Large intestine (tissue), 3 donors: ENCODE data around the gene STAM2. TPM values are rescaled to one million over a fixed set of nuclear protein-coding genes. Genes with fewer than 3 reads are reported as not detected.
"Not testable (repeated sequence)": the region's sequence is repeated elsewhere in the genome, so short reads cannot be mapped to it uniquely, and the experiment has no call there.

Experiments used
- DNase-seq, 2 donors: peaks; one replicate each; pipeline versions ENCODE4 v3.0.0 to v3.0.0-alpha.2; 2013
- H3K27ac ChIP-seq: one replicate; pipeline ENCODE4 v1.5.1; 2013; ENCODE audit warnings: low read length
- H3K27me3 ChIP-seq: 2 replicates; pipeline ENCODE4 v1.6.1; 2013; ENCODE audit warnings: low read length; ENCODE audit not compliant: control insufficient read depth, insufficient read depth
- H3K36me3 ChIP-seq: 2 replicates; pipeline ENCODE4 v1.6.1; 2013; ENCODE audit warnings: low read length; ENCODE audit not compliant: control insufficient read depth, insufficient read depth
- H3K4me1 ChIP-seq: one replicate; pipeline ENCODE4 v1.6.1; 2013; ENCODE audit warnings: low read length; ENCODE audit not compliant: control insufficient read depth, insufficient read depth
- H3K4me3 ChIP-seq: one replicate; pipeline ENCODE4 v1.5.1; 2013; ENCODE audit warnings: low read length
- H3K9me3 ChIP-seq: one replicate; pipeline ENCODE4 v1.6.1; 2013; ENCODE audit warnings: mild to moderate bottlenecking, low read depth, low read length, moderate library complexity; ENCODE audit not compliant: control insufficient read depth
- WGBS: methylation state at CpG from one replicate; pipeline ENCODE4 v1.1.5; 2013; ENCODE audit warnings: low lambda C conversion rate; ENCODE audit not compliant: insufficient coverage; 5-methylcytosine and 5-hydroxymethylcytosine counted together
- polyA plus RNA-seq: library from polyadenylated mRNA; unstranded; fragments of 120-200 nt; gene quantifications from one replicate; pipeline ENCODE4 v1.2.1, GENCODE V29; 2013

STAM2 gene
- polyA plus RNA-seq, 1 donor: 29.6 TPM

GRCh38 chr2:152161598-152161997 lies 14.0 kb downstream of the STAM2 start:
- Histone ChIP-seq H3K9me3 (peaks cover 21% of the 10 kb centered on the region), H3K36me3 (peaks cover 5% of the 10 kb centered on the region), H3K27me3 (no peaks in the 10 kb centered on the region), H3K4me3 (no peak overlapping the region), H3K4me1 (no peaks in the 10 kb centered on the region), H3K27ac (no peak overlapping the region)
- 100% methylated on average over 1 of the region's 4 CpGs for WGBS
- no peak for DNase-seq

GRCh38 chr2:152160378-152160777 lies 15.2 kb downstream of the STAM2 start:
- DNase-seq, H3K4me1 ChIP-seq: not testable (repeated sequence)
- WGBS: no CpG with 5 or more reads among the region's 31 CpGs

GRCh38 chr2:152157253-152157652 lies 18.3 kb downstream of the STAM2 start:
- Histone ChIP-seq H3K36me3 (peaks cover 5% of the 10 kb centered on the region), H3K4me1 (no peaks in the 10 kb centered on the region), H3K4me3 (no peak overlapping the region), H3K27ac (no peak overlapping the region), H3K27me3 (no peaks in the 10 kb centered on the region), H3K9me3 (peaks cover 17% of the 10 kb centered on the region)
- no CpG with 5 or more reads among the region's 1 CpG for WGBS
- DNase-seq: no peak

More at GRCh38 chr2:152160378-152160777, 15.2 kb downstream of the STAM2 start:
- peaks cover 21% of the 10 kb centered on the region for H3K9me3 ChIP-seq
- not testable (repeated sequence) for H3K27me3 ChIP-seq, H3K36me3 ChIP-seq, H3K4me3 ChIP-seq, H3K27ac ChIP-seq

- Histone ChIP-seq H3K9me3 (peaks cover 15% of the 10 kb centered on the region), H3K4me3 (no peak overlapping the region), H3K4me1 (no peaks in the 10 kb centered on the region), H3K27ac (no peak overlapping the region), H3K36me3 (peaks cover 7% of the 10 kb centered on the region), H3K27me3 (no peaks in the 10 kb centered on the region)
- WGBS: 80% methylated on average over 1 of the region's 4 CpGs
- no peak for DNase-seq
Measured at GRCh38 chr2:152155209-152155608, 20.4 kb downstream of the STAM2 start.

- H3K36me3 ChIP-seq: peaks cover 7% of the 10 kb centered on the region
- WGBS: 100% methylated on average over 1 of the region's 7 CpGs
- H3K4me3 ChIP-seq: no peak overlapping the region
- H3K4me1 ChIP-seq: no peaks in the 10 kb centered on the region
- peaks cover 8% of the 10 kb centered on the region for H3K9me3 ChIP-seq
- no peak overlapping the region for H3K27ac ChIP-seq
- no peaks in the 10 kb centered on the region for H3K27me3 ChIP-seq
- no peak for DNase-seq
Measured at GRCh38 chr2:152154462-152154861, 21.1 kb downstream of the STAM2 start.

GRCh38 chr2:152134488-152135280 lies 40.9 kb downstream of the STAM2 start:
- no peaks in the 10 kb centered on the region for H3K27me3 ChIP-seq
- peak; percentile 56 to 79 for DNase-seq

GRCh38 chr2:152132306-152132705 lies 43.3 kb downstream of the STAM2 start:
- peaks cover 6% of the 10 kb centered on the region for H3K36me3 ChIP-seq
- 20% methylated on average over 1 of the region's 1 CpG for WGBS

More at GRCh38 chr2:152134488-152135280, 40.9 kb downstream of the STAM2 start:
- peaks cover 8% of the 10 kb centered on the region for H3K4me1 ChIP-seq
- 86% methylated on average over 1 of the region's 5 CpGs for WGBS
- H3K9me3 ChIP-seq: no peaks in the 10 kb centered on the region
- peaks cover 8% of the 10 kb centered on the region for H3K36me3 ChIP-seq
- no peak overlapping the region for H3K4me3 ChIP-seq
- peak overlapping the region; percentile 69 for H3K27ac ChIP-seq

GRCh38 chr2:152127628-152128027 lies 47.9 kb downstream of the STAM2 start:
- peaks cover 18% of the 10 kb centered on the region for H3K36me3 ChIP-seq
- H3K4me3 ChIP-seq: no peak overlapping the region
- peaks cover 4% of the 10 kb centered on the region for H3K4me1 ChIP-seq
- H3K27ac ChIP-seq: no peak overlapping the region
- H3K9me3 ChIP-seq: no peaks in the 10 kb centered on the region
- DNase-seq: no peak
- H3K27me3 ChIP-seq: no peaks in the 10 kb centered on the region

More at GRCh38 chr2:152132306-152132705, 43.3 kb downstream of the STAM2 start:
- DNase-seq: peak in 1 of 2 donors; percentile 41
- peak overlapping the region; percentile 9 for H3K27ac ChIP-seq
- H3K9me3 ChIP-seq: no peaks in the 10 kb centered on the region
- H3K4me1 ChIP-seq: peaks cover 8% of the 10 kb centered on the region
- no peak overlapping the region for H3K4me3 ChIP-seq
- H3K27me3 ChIP-seq: no peaks in the 10 kb centered on the region

- Histone ChIP-seq H3K27me3 (no peaks in the 10 kb centered on the region), H3K27ac (no peak overlapping the region), H3K4me3 (no peak overlapping the region), H3K4me1 (no peaks in the 10 kb centered on the region), H3K36me3 (peaks cover 20% of the 10 kb centered on the region), H3K9me3 (no peaks in the 10 kb centered on the region)
- no CpG with 5 or more reads among the region's 4 CpGs for WGBS
- DNase-seq: no peak
Measured at GRCh38 chr2:152126664-152127063, 48.9 kb downstream of the STAM2 start.

- no peaks in the 10 kb centered on the region for H3K4me1 ChIP-seq
- DNase-seq: peak in 1 of 2 donors; percentile 24
- no peak overlapping the region for H3K4me3 ChIP-seq
- H3K27ac ChIP-seq: no peak overlapping the region
- no peaks in the 10 kb centered on the region for H3K27me3 ChIP-seq
- H3K9me3 ChIP-seq: no peaks in the 10 kb centered on the region
- H3K36me3 ChIP-seq: peaks cover 23% of the 10 kb centered on the region
- WGBS: 20% methylated on average over 1 of the region's 2 CpGs
Measured at GRCh38 chr2:152122161-152122560, 53.4 kb downstream of the STAM2 start.

- Histone ChIP-seq H3K27me3 (no peaks in the 10 kb centered on the region), H3K27ac (no peak overlapping the region), H3K4me1 (no peaks in the 10 kb centered on the region), H3K36me3 (peaks cover 22% of the 10 kb centered on the region), H3K9me3 (no peaks in the 10 kb centered on the region), H3K4me3 (no peak overlapping the region)
- DNase-seq: no peak
- no CpG with 5 or more reads among the region's 1 CpG for WGBS
Measured at GRCh38 chr2:152120430-152120829, 55.1 kb downstream of the STAM2 start.
